NCI-H2227 (cell line): Measurements from ENCODE around the gene SGTB.

Experiments
- DNase-seq: peaks from one replicate; lab custom pipeline; 2025; ENCODE audit not compliant: unreplicated experiment; lab: John Stamatoyannopoulos, UW

SGTB gene

GRCh38 chr5:65721720-65722574, at the start of gene SGTB, which contains the start of gene NLN:
Gene SGTB (minus strand): TSS chr5:65722109. CDS start chr5:65720807, 1,302 bp downstream.
Gene NLN (plus strand): TSS chr5:65722205. CDS start chr5:65722374, 169 bp downstream.
- peak; percentile 88 for DNase-seq

- DNase-seq = no peak
Observed at GRCh38 chr5:65771266-65771665, 49.4 kb upstream of the SGTB start.

- DNase-seq = no peak
Observed at GRCh38 chr5:65769539-65769938, 47.6 kb upstream of the SGTB start.

- DNase-seq = no peak
Observed at GRCh38 chr5:65768723-65769346, 46.9 kb upstream of the SGTB start.

GRCh38 chr5:65767565-65767964, 45.7 kb upstream of the SGTB start:
- no peak for DNase-seq

- no peak for DNase-seq
Observed at GRCh38 chr5:65766781-65767180, 44.9 kb upstream of the SGTB start.

GRCh38 chr5:65766175-65766574, 44.3 kb upstream of the SGTB start:
- no peak for DNase-seq

GRCh38 chr5:65765582-65765981, 43.7 kb upstream of the SGTB start:
- DNase-seq = no peak

GRCh38 chr5:65762234-65762633, 40.3 kb upstream of the SGTB start:
- DNase-seq = no peak

- no peak for DNase-seq
Observed at GRCh38 chr5:65760504-65761275, 38.8 kb upstream of the SGTB start.

GRCh38 chr5:65758546-65759144, 36.7 kb upstream of the SGTB start:
- DNase-seq = no peak

GRCh38 chr5:65753189-65753588, 31.3 kb upstream of the SGTB start:
- DNase-seq = no peak

- no peak for DNase-seq
Observed at GRCh38 chr5:65750938-65751337, 29.0 kb upstream of the SGTB start.

GRCh38 chr5:65749956-65750355, 28.0 kb upstream of the SGTB start:
- no peak for DNase-seq

- no peak for DNase-seq
Observed at GRCh38 chr5:65749221-65749844, 27.4 kb upstream of the SGTB start.

GRCh38 chr5:65742565-65743231, 20.8 kb upstream of the SGTB start:
- DNase-seq = peak; percentile 35

GRCh38 chr5:65739162-65739561, 17.3 kb upstream of the SGTB start:
- DNase-seq = no peak

GRCh38 chr5:65738305-65738704, 16.4 kb upstream of the SGTB start:
- DNase-seq = no peak

GRCh38 chr5:65737842-65738241, 15.9 kb upstream of the SGTB start:
- no peak for DNase-seq

GRCh38 chr5:65736011-65736410, 14.1 kb upstream of the SGTB start:
- no peak for DNase-seq
